DND-41 (cell line): Measurements from ENCODE around the gene TTC36.

Source experiments
- CTCF ChIP-seq: IDR thresholded peaks from 2 replicates; pipeline ENCODE4 v1.5.1; 2012; ENCODE audit warnings: borderline replicate concordance, low read length, moderate library complexity, mild to moderate bottlenecking; ENCODE audit not compliant: poor library complexity, severe bottlenecking; ENCODE audit errors: extremely low read depth
- EZH2 ChIP-seq: IDR thresholded peaks from 3 replicates; pipeline ENCODE4 v1.6.1; 2012; ENCODE audit warnings: borderline replicate concordance, low read depth, mild to moderate bottlenecking, moderate library complexity, low read length, inconsistent platforms; ENCODE audit not compliant: severe bottlenecking

DNA sequence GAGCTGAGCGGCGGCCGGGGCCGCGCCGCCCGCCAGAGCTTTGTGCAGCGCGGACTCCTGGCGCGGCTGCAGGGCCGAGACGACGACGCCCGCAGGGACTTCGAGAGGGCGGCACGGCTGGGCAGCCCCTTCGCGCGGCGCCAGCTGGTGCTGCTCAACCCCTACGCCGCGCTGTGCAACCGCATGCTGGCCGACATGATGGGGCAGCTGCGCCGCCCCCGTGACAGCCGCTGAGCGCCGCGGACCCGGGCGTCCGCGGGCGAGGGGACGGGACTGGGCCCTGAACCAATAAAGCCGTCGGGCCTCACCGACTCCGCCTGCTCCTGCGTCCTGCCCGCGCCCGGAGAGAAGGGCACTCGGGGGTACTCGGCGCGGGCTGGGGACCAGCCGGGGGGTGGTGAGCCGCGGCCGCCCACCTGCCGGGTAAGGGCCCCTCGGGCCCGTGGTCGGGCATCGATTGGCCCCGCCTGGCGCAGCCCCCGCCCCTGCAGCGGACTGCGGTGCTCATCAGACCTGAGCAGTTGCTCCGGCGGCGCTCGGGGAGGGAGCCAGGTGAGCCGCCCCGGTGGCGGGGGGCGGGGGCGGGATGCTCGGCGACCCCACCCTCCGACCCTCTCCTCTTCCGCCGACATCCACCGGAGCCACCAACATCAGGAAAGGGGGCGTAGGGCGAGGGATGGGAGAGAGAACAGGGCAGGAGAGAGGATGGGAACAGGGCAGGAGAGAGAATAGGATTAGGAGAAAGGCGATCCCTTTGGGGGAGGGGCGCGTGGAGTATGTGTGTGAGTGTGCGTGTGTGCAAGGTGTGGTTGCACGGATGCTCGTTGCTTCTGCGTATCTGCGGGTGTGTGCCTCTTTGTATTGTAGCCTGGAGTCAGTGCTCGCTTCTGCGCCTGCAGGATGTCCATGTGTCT, 3.7 kb downstream of the TTC36 start, which contains the start of gene TMEM25:
- TF ChIP-seq CTCF: no peak
- no peak for TF ChIP-seq EZH2
